Measurements from ENCODE around the gene PACSIN3.

DNA sequence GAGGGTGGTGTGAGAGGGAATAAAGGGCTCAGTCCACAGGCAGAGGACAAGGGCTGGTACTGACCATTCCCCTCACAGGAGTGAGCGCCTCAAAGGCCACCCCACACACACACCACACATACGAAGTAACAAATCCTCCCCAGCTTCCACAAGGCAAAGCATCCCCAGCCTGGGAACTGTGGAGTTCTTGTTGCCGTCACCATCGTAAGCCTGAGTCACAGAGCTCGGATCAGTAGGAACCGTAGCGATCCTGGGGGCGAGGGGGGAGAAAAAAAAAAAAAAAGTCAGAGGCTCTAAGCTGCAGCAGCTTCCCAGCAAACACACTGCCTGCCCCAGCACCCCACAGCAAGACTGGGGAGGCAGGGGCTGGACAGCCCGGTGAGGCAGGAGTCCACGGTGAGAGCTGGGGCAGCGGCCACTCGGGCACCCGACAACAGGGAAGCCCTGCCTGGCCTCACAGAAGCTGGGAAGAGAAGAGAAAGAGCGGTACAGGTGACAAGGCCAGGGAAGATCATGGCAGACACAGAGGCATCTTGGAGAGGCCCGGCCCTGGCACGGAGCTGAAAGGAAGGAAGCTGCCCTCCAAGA is 20.9 kb downstream of the PACSIN3 start:
- TF ChIP-seq ZNF274 (IDR thresholded peaks at IDR 0.05; ENCODE audit: low read depth, low read length) (no peak), YY1 (IDR thresholded peaks at IDR 0.05; ENCODE audit: insufficient read depth, insufficient read length) (no peak)
